Thoracic aorta (tissue), 2 donors: ENCODE measurements around the gene THRB. TPM values are rescaled to one million over a fixed set of nuclear protein-coding genes. Genes with fewer than 3 reads are reported as not detected.
A peak's percentile ranks its signal among the peaks of the same experiment; 100 is the strongest.
"Not testable (repeated sequence)": the region's sequence is repeated elsewhere in the genome, so short reads cannot be mapped to it uniquely, and the experiment has no call there.

Experiments
- ATAC-seq: fragments of 150-250 bp; one replicate; pipeline ENCODE4 v1.8.0; 2017; ENCODE audit warnings: low read depth; ENCODE audit not compliant: insufficient number of reproducible peaks, low FRiP score
- DNase-seq: peaks from one replicate; pipeline ENCODE4 v3.0.0-alpha.2; 2020; ENCODE audit warnings: low spot score
- H3K27ac ChIP-seq, 2 donors: fragments of 200-600 bp; sonication (generic); 1 replicate in 1 of 2; 2 replicates in 1 of 2; pipeline ENCODE4 v1.5.1; 2016; ENCODE audit warnings: mild to moderate bottlenecking in 2 of 2, moderate library complexity in 2 of 2
- H3K27me3 ChIP-seq: fragments of 200-600 bp; sonication (generic); replicated peaks from 2 replicates; pipeline ENCODE4 v1.6.0; 2016; ENCODE audit warnings: mild to moderate bottlenecking; ENCODE audit not compliant: insufficient read depth
- H3K36me3 ChIP-seq: fragments of 200-600 bp; sonication (generic); one replicate; pipeline ENCODE4 v1.5.1; 2016
- H3K4me1 ChIP-seq, 2 donors: fragments of 200-600 bp; sonication (generic); 1 replicate in 1 of 2; 2 replicates in 1 of 2; pipeline versions ENCODE4 v1.5.1 to v1.6.0; 2016; ENCODE audit warnings: low read depth in 2 of 2, mild to moderate bottlenecking in 1 of 2; ENCODE audit not compliant: control insufficient read depth in 1 of 2
- H3K4me3 ChIP-seq: fragments of 200-600 bp; sonication (generic); 2 replicates; pipeline ENCODE4 v1.5.1; 2016; ENCODE audit warnings: mild to moderate bottlenecking
- H3K9me3 ChIP-seq: fragments of 200-600 bp; sonication (generic); 2 replicates; pipeline ENCODE4 v1.5.1; 2016
- total RNA-seq, 2 donors: library from RNA; depleted of rRNA; stranded (reverse); fragments of >200 nt; gene quantifications; one replicate each; pipeline versions ENCODE4 v1.1.0 to v1.2.3, GENCODE V29; 2016
- TF ChIP-seq, protein P1 (sequence below): fragments of 200-600 bp; sonication (generic); IDR thresholded peaks from one replicate; pipeline ENCODE4 v1.5.1; 2019; ENCODE audit warnings: antibody characterized with exemption

Gene THRB
- total RNA-seq, 2 donors from 2014 or later: 40.3 to 65.6 TPM

DNA sequence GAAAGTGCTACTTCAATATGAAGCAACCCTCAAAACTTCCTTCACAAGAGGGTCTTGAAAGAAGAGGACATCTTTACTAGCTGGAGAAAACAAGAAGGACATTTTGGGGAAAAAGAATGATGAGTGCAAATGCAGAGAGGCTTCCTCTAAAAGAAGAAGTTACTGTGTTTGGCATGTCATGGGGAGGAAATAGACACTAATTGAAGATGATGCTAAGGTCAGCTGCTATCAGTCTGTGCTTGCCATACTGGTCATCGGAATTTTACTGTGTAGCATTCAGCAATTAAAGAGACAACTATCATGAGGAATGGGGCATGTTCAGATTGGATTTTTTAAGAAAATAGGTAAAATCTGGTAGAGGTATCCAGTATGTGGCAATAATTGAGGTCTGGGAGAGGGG is 60.0 kb downstream of the THRB start:
- Histone ChIP-seq H3K27ac (no peak overlapping the region), H3K9me3 (no peaks in the 10 kb centered on the region), H3K4me3 (no peak overlapping the region), H3K4me1 (peaks cover 20 to 43% of the 10 kb centered on the region in 2 donors), H3K36me3 (no peaks in the 10 kb centered on the region), H3K27me3 (no peaks in the 10 kb centered on the region)
- DNase-seq (no peak), ATAC-seq (no peak)
- TF ChIP-seq, protein P1, sequence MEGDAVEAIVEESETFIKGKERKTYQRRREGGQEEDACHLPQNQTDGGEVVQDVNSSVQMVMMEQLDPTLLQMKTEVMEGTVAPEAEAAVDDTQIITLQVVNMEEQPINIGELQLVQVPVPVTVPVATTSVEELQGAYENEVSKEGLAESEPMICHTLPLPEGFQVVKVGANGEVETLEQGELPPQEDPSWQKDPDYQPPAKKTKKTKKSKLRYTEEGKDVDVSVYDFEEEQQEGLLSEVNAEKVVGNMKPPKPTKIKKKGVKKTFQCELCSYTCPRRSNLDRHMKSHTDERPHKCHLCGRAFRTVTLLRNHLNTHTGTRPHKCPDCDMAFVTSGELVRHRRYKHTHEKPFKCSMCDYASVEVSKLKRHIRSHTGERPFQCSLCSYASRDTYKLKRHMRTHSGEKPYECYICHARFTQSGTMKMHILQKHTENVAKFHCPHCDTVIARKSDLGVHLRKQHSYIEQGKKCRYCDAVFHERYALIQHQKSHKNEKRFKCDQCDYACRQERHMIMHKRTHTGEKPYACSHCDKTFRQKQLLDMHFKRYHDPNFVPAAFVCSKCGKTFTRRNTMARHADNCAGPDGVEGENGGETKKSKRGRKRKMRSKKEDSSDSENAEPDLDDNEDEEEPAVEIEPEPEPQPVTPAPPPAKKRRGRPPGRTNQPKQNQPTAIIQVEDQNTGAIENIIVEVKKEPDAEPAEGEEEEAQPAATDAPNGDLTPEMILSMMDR: no peak

DNA sequence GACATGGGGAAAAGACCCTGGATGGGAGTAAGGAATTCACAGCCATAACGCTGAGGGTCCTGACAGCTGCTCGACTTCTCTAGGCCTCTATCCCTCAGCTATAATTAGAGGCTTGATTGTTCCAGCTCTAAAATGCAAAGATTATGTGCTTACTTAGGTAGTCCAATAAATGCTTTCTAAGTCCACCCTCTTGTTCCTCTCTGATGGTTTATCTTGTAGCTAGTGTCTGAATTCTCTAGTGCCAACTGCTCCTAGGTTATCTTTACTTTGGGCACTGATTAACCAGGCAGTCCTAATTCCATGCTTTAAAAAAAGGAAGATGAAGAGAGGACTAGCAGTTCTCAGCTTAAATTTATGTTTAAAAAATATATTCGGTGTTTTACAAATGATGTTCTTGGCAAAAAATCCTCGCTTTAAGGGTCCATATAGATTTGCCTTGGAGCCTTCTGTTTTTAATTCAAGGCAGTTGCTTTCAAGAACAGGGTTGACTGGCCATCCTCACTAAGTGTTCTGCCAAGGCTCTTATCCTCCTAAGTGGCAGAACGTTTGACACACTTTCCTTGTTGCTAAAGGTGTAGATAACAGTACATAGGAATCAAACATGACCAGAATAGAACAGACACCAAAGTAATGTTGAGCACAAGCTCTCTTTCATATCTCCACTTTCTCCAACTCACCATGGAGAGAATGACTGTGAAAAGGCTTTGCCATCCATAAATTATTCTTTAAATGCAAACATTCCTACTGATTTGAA is 60.6 kb downstream of the THRB start:
- Histone ChIP-seq H3K36me3 (no peaks in the 10 kb centered on the region), H3K4me3 (no peak overlapping the region), H3K9me3 (no peaks in the 10 kb centered on the region), H3K4me1 (peaks cover 20 to 43% of the 10 kb centered on the region in 2 donors), H3K27me3 (no peaks in the 10 kb centered on the region), H3K27ac (peak overlapping the region in 1 of 2 donors; percentile 13)
- no peak for DNase-seq
- ATAC-seq: no peak
- TF ChIP-seq, protein P1: no peak

DNA sequence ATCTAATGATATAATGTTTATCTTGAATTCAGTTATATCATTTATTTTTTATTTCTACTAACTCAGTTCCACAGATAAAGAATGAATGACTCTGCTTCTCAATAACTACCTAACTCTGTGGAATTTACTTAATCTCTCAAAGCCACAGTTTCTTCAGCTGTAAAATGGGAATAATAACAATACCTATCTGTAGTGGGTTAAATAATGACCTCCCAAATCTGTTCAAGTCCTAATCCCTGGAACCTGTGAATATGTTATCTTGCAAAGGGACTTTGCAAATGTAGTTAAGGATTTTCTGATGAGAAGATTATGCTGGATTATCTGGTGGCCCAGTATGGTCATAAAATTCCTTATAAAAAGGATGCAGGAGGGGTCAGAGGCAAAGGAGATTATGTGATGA is 61.7 kb downstream of the THRB start:
- H3K4me3 ChIP-seq: no peak overlapping the region
- peak overlapping the region in 1 of 2 donors; percentile 13 for H3K27ac ChIP-seq
- ATAC-seq (no peak), DNase-seq (no peak)
- TF ChIP-seq, protein P1: no peak
- peaks cover 25 to 50% of the 10 kb centered on the region in 2 donors for H3K4me1 ChIP-seq
- no peaks in the 10 kb centered on the region for H3K27me3 ChIP-seq
- H3K36me3 ChIP-seq: no peaks in the 10 kb centered on the region
- H3K9me3 ChIP-seq: no peaks in the 10 kb centered on the region

DNA sequence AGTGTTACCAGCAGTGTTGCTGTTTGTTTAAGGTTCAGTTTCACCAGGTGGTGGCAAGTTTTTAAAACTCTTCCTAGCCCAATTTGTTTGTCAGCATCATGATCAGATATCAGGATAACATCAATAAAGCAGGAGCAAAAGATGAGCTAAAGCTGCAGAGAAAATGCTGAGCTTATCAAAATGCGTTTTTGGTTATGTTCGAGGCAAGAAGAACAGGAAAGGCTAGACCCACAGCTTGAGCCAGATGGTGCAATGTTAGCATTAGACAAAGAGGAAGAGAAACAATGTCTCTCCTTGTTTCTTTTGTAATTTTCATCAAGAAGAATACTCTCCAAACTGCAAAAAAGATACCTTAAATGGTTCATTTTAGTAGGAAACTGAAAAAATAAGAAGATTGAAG is 66.2 kb downstream of the THRB start:
- H3K36me3 ChIP-seq: no peaks in the 10 kb centered on the region
- no peak overlapping the region for H3K4me3 ChIP-seq
- DNase-seq (no peak), ATAC-seq (no peak)
- TF ChIP-seq, protein P1: no peak
- H3K4me1 ChIP-seq: peaks cover 22 to 39% of the 10 kb centered on the region in 2 donors
- no peaks in the 10 kb centered on the region for H3K27me3 ChIP-seq
- no peaks in the 10 kb centered on the region for H3K9me3 ChIP-seq
- no peak overlapping the region for H3K27ac ChIP-seq

DNA sequence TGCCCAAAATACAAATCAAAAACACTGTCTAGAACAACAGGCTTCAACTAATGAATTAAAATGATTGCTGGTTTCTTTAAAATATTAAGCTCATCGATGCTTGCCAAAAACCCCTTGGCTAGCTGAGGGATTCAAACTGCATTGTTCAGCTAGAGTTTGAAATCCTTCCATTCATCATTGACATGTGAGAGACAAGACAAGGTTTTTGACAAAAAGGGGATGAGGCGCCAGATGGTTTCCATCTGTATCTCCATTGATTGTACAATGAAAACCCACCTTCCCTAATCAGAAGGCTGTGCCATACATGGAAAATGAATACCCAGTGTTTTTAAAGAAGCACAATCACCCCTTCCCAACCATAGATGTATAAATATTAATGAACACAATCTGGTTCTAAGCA is 67.8 kb downstream of the THRB start:
- ATAC-seq (no peak), DNase-seq (no peak)
- Histone ChIP-seq H3K27me3 (no peaks in the 10 kb centered on the region), H3K27ac (peak overlapping the region in 1 of 2 donors; percentile 5), H3K36me3 (no peaks in the 10 kb centered on the region), H3K4me3 (no peak overlapping the region), H3K9me3 (no peaks in the 10 kb centered on the region), H3K4me1 (peaks cover 16 to 46% of the 10 kb centered on the region in 2 donors)
- TF ChIP-seq, protein P1: no peak

DNA sequence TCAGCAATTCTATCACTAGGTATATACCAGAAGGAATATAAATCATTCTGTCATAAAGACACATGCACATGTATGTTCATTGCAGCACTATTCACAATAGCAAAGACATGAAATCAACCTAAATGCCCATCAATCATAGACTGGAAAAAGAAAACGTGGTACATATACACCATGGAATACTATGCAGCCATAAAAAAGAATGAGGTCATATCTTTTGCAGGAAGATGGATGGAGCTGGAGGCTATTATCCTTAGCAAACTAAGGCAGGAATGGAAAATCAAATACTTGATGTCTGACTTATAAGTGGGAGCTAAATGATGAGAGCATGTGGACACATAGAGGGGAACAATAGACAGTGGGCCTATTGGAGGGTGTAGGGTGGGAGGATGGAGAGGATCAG is 73.8 kb downstream of the THRB start:
- not testable (repeated sequence) for ATAC-seq, H3K4me3 ChIP-seq, H3K27ac ChIP-seq, H3K9me3 ChIP-seq, DNase-seq, H3K27me3 ChIP-seq, H3K36me3 ChIP-seq
- H3K4me1 ChIP-seq: peaks cover 7 to 53% of the 10 kb centered on the region in 2 donors
